PC-9 (cell line): ENCODE data around the gene LPCAT1.

ENCODE experiments used
- CTCF ChIP-seq: fragments of 200-600 bp; sonication (generic); conservative IDR thresholded peaks from 2 replicates; pipeline ENCODE4 v1.6.1; 2017; ENCODE audit warnings: mixed run types, antibody characterized with exemption, mild to moderate bottlenecking, moderate library complexity
- EZH2 ChIP-seq: fragments of 200-600 bp; sonication (generic); IDR thresholded peaks from 2 replicates; pipeline ENCODE4 v1.8.0; 2017; ENCODE audit warnings: antibody characterized with exemption, low read depth

DNA sequence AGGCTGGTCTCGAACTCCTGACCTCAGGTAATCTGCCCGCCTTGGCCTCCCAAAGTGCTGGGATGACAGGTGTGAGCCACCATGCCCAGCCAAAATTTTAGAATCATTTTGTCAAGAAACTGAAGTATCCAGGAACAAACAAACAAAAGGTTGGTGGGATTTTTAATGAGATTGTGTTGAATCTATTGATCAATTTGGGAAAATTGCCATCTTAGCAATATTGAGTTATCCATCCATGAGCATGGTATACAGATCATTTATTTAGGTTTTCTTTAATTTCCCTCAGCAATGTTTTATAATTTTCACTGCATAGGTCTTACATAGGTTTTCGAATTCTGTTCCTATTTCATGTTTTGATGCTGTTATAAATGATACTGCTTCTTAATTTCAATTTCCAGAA, 5.7 kb upstream of the LPCAT1 start:
- TF ChIP-seq EZH2, result no peak
- no peak for TF ChIP-seq CTCF
